Mammary microvascular endothelial cell (primary cell): Measurements from ENCODE around the gene ANKRD18B. TPM values are rescaled to one million over a fixed set of nuclear protein-coding genes. Genes with fewer than 3 reads are reported as not detected.

Experiments
- total RNA-seq: library from RNA; depleted of rRNA; stranded (reverse); fragments of >200 nt; gene quantifications from 2 replicates; pipeline ENCODE4 v1.2.3, GENCODE V29; 2015

ANKRD18B gene
- total RNA-seq: 0.34 and 0.53 TPM in 2 replicates

DNA sequence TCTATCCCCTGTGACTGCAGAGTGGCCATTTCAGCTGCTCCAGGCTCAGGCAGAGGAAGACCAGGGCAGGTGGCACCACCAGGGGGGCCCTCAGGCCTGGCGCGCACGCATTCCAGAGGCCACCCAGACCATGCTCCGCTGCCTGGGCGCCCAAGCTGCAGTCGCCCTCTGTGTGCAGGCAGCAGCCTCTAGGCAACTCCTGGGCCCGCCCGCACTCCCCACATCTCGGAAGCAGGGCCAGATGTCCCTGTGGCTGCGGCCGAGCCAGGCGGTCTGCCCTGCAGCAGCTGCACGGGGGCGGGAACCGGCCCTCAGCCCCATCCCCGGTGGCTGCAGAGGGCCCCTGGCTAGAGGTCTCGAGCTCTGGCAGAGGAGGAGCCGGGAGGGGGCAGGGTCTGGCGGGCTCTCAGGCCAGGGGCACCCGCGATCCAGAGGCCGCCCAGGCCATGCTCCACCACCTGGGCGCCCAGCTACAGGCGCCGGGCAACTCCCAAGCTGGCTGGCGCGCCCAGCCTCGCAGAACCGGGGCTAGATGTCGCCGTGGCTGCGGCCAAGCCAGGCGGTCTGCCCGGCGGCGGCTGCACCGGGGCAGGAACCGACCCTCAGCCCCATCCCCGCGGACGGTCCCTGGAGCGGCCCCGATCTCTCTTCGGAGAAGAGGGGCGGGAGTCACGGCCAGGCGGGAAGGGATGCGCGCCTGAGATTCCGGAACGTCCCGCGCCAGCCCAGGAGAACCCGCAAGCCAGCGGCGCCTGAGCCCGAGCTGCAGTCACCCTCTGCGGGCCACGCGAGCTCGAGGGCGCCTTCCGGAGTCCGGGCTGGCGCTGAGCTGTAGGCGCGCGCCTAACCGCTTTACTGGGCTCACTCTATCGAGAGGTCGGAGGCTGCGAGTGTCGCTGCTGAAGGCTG is at the start of gene ANKRD18B:
Gene ANKRD18B, plus strand, starts transcription at position 855 of the 909 bp plus-strand sequence. CDS start 239 bp downstream, outside the sequence.

Other genes with a start within 250 kb of the ANKRD18B start
- gene NFX1, start 233.7 kb upstream of the ANKRD18B start, total RNA-seq: 14.4 and 14.5 TPM in 2 replicates
- 0.07 TPM in 1 of 2 replicates, not detected in the other for gene AQP7, start 121.7 kb upstream of the ANKRD18B start, total RNA-seq
- gene AQP3, start 76.7 kb upstream of the ANKRD18B start, total RNA-seq: 1.3 and 1.6 TPM in 2 replicates
- gene NOL6, start 50.3 kb upstream of the ANKRD18B start, total RNA-seq: 42.9 and 45.2 TPM in 2 replicates